Lower leg skin (tissue), 4 donors: ENCODE results near the gene GTF2F2. TPM values are rescaled to one million over a fixed set of nuclear protein-coding genes. Genes with fewer than 3 reads are reported as not detected.

ENCODE experiments used
- DNase-seq, 2 donors: peaks; one replicate each; pipeline ENCODE4 v3.0.0-alpha.2; 2019; ENCODE audit warnings: low spot score in 2 of 2
- H3K4me3 ChIP-seq: fragments of 200-600 bp; sonication (generic); 2 replicates; pipeline ENCODE4 v1.5.1; 2017; ENCODE audit warnings: mild to moderate bottlenecking, low read depth; ENCODE audit not compliant: poor library complexity, severe bottlenecking
- CTCF ChIP-seq, 3 donors: fragments of 450-650 bp; IDR thresholded peaks; one replicate each; pipeline ENCODE4 v1.5.1; 2016; ENCODE audit warnings: antibody characterized with exemption in 3 of 3, mild to moderate bottlenecking in 3 of 3, moderate library complexity in 2 of 3
- POLR2A ChIP-seq, 2 donors: fragments of 450-650 bp; IDR thresholded peaks; one replicate each; pipeline ENCODE4 v1.6.1; 2016 to 2017; ENCODE audit warnings: antibody characterized with exemption in 2 of 2, mild to moderate bottlenecking in 1 of 2, moderate library complexity in 1 of 2
- WGBS, 2 donors: methylation state at CpG; one replicate each; pipeline ENCODE4 v1.1.5; 2018; 5-methylcytosine and 5-hydroxymethylcytosine counted together
- intact Hi-C: fragments of 100-400 bp; cut with DNase I; formaldehyde crosslinking; loops from one replicate; pipeline ENCODE4 v1.15.0; 2023; ENCODE audit warnings: low total_unique reads
- total RNA-seq, 4 donors: library from RNA; depleted of rRNA; stranded (reverse); fragments of >200 nt; gene quantifications; one replicate each; pipeline ENCODE4 v1.1.0, GENCODE V29; 2016

Gene GTF2F2
- total RNA-seq, 4 donors from 2014 or later = 35.6 to 52.4 (median 45.3) TPM

DNA sequence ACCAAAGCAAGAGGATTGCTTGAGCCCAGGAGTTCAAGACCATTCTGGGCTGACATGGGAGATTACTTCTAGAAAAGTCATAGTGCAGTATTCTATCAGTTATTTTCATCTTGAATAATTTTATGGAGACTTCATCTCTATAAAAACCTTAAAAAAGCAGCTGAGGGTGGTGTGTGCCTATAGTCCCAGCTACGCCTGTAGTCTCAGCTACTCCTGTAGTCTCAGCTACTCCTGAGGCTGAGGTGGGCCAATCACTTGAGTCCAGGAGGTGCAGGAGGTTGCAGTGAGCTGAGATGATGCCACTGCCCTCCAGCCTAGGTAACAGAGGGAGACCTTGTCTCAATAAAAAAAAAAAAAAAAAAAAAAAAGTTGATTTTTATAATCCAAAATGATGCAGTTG lies 102.6 kb downstream of the GTF2F2 start:
- 93 to 100% methylated on average over 1 of the region's 1 CpG for WGBS, 2 donors
- TF ChIP-seq CTCF (IDR thresholded peaks at IDR 0.05) (no peak), POLR2A (IDR thresholded peaks at IDR 0.05) (no peak)
- H3K4me3 ChIP-seq = no peak overlapping the region
- no peak for DNase-seq
- intact Hi-C loops = no loop called here

- intact Hi-C loops = no loop called here
- DNase-seq = no peak
- no peak for TF ChIP-seq CTCF (IDR thresholded peaks at IDR 0.05)
- no peak for TF ChIP-seq POLR2A (IDR thresholded peaks at IDR 0.05)
Observed at GRCh38 chr13:45224176-45224575, 103.9 kb downstream of the GTF2F2 start.

DNA sequence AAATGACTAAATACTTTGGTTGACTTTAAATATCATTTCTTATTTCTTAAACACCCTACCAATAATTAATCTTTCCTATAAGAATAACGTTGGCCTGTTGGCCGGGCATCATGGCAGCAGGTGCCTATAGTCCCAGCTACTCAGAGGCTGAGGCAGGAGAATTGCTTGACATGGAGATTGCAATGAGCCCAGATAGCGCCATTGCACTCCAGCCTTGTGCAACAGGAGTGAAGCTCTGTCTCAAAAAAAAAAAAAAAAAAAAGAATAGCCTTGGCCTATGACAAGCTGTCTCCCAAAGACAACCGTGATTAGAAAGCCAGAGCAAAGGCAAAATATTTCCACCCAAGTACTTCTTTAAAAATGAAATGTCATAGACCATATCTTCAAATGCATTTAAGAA lies 105.1 kb downstream of the GTF2F2 start:
- no peak for DNase-seq
- TF ChIP-seq CTCF (IDR thresholded peaks at IDR 0.05) (no peak), POLR2A (IDR thresholded peaks at IDR 0.05) (no peak)
- intact Hi-C loops = no loop called here
- 95 to 96% methylated on average over 4 of the region's 4 CpGs for WGBS, 2 donors
- no peak overlapping the region for H3K4me3 ChIP-seq

More at GRCh38 chr13:45224176-45224575, 103.9 kb downstream of the GTF2F2 start:
- H3K4me3 ChIP-seq = no peak overlapping the region

GRCh38 chr13:45226024-45226423 lies 105.7 kb downstream of the GTF2F2 start:
- WGBS, 2 donors = 82 to 88% methylated on average over 3 of the region's 3 CpGs
- intact Hi-C loops = no loop called here
- no peak for DNase-seq
- H3K4me3 ChIP-seq = no peak overlapping the region
- TF ChIP-seq POLR2A (IDR thresholded peaks at IDR 0.05) = no peak
- TF ChIP-seq CTCF (IDR thresholded peaks at IDR 0.05) = no peak

GRCh38 chr13:45228002-45228401 lies 107.7 kb downstream of the GTF2F2 start:
- intact Hi-C loops = no loop called here
- no peak overlapping the region for H3K4me3 ChIP-seq
- TF ChIP-seq POLR2A (IDR thresholded peaks at IDR 0.05) = no peak
- TF ChIP-seq CTCF (IDR thresholded peaks at IDR 0.05) = no peak
- WGBS, 2 donors = 90 to 95% methylated on average over 5 of the region's 5 CpGs
- no peak for DNase-seq

DNA sequence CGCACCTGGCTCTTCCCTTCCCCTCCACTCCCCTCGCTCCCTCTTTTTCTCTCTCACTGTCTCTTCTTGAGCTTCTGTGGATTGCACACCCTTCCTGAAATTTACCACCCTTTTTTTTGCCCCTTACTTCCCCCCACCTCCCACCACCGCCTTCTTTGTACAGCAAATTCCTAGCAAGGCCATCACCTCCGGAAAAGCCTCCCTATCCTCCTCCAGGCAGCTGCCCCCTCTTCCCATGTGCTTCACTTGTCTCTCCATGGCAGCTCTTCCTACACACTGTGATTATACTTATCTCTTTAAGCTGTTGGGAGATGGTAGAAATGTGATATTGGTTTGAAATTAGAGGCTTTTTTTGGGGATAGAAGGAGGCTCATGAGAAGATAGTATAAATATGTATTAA lies 108.9 kb downstream of the GTF2F2 start:
- WGBS, 2 donors = 92 to 94% methylated on average over 4 of the region's 4 CpGs
- TF ChIP-seq POLR2A (IDR thresholded peaks at IDR 0.05) (no peak), CTCF (IDR thresholded peaks at IDR 0.05) (no peak)
- no peak for DNase-seq
- intact Hi-C loops = no loop called here
- H3K4me3 ChIP-seq = no peak overlapping the region
